NCI-H2171 (cell line): ENCODE measurements around the gene DNASE1L3.
A peak's percentile ranks its signal among the peaks of the same experiment; 100 is the strongest.
"Not testable (repeated sequence)": the region's sequence is repeated elsewhere in the genome, so short reads cannot be mapped to it uniquely, and the experiment has no call there.

ENCODE experiments used
- DNase-seq: peaks from one replicate; lab custom pipeline; 2025; lab: John Stamatoyannopoulos, UW

DNASE1L3 gene

GRCh38 chr3:58210761-58211460, at the start of gene DNASE1L3:
DNASE1L3 (minus strand) TSS chr3:58210972; CDS start chr3:58210906, 66 bp downstream.
- DNase-seq: no peak

GRCh38 chr3:58260261-58260731, 49.5 kb upstream of the DNASE1L3 start:
- no peak for DNase-seq

- no peak for DNase-seq
These were observed 47.8 kb upstream of the DNASE1L3 start for GRCh38 chr3:58258392-58259055.

GRCh38 chr3:58256511-58256910, 45.7 kb upstream of the DNASE1L3 start:
- no peak for DNase-seq

GRCh38 chr3:58256061-58256460, 45.3 kb upstream of the DNASE1L3 start:
- DNase-seq: no peak

GRCh38 chr3:58254144-58254543, 43.4 kb upstream of the DNASE1L3 start:
- DNase-seq: no peak

- DNase-seq: no peak
These were observed 40.9 kb upstream of the DNASE1L3 start for GRCh38 chr3:58251631-58252035.

GRCh38 chr3:58250093-58250707, 39.4 kb upstream of the DNASE1L3 start:
- DNase-seq: no peak

GRCh38 chr3:58249358-58250092, 38.8 kb upstream of the DNASE1L3 start:
- DNase-seq: no peak

- no peak for DNase-seq
These were observed 35.6 kb upstream of the DNASE1L3 start for GRCh38 chr3:58246148-58247047.

GRCh38 chr3:58243976-58244585, 33.3 kb upstream of the DNASE1L3 start:
- no peak for DNase-seq

GRCh38 chr3:58242860-58243259, 32.1 kb upstream of the DNASE1L3 start:
- not testable (repeated sequence) for DNase-seq

GRCh38 chr3:58242340-58242739, 31.6 kb upstream of the DNASE1L3 start:
- DNase-seq: no peak

- no peak for DNase-seq
These were observed 30.7 kb upstream of the DNASE1L3 start for GRCh38 chr3:58241306-58242044.

- DNase-seq: no peak
These were observed 28.1 kb upstream of the DNASE1L3 start for GRCh38 chr3:58238830-58239229.

- no peak for DNase-seq
These were observed 27.3 kb upstream of the DNASE1L3 start for GRCh38 chr3:58237941-58238681.

GRCh38 chr3:58237238-58237940, 26.6 kb upstream of the DNASE1L3 start, which contains the start of gene ABHD6:
ABHD6 (plus strand) TSS chr3:58237792; CDS start chr3:58256587, 18,795 bp downstream.
- DNase-seq: peak; percentile 30

- DNase-seq: no peak
These were observed 25.9 kb upstream of the DNASE1L3 start for GRCh38 chr3:58236527-58237237.
